HCEC 1CT (cell line): ENCODE results near the gene ARL8A.
"Not testable (repeated sequence)": the region's sequence is repeated elsewhere in the genome, so short reads cannot be mapped to it uniquely, and the experiment has no call there.

Experiments used
- DNase-seq: peaks from one replicate; pipeline ENCODE4 v3.0.0-alpha.2; 2017

Gene ARL8A

GRCh38 chr1:202156590-202156989, 12.1 kb upstream of the ARL8A start:
- no peak for DNase-seq

- no peak for DNase-seq
Measured at GRCh38 chr1:202155478-202156021, 11.0 kb upstream of the ARL8A start.

DNA sequence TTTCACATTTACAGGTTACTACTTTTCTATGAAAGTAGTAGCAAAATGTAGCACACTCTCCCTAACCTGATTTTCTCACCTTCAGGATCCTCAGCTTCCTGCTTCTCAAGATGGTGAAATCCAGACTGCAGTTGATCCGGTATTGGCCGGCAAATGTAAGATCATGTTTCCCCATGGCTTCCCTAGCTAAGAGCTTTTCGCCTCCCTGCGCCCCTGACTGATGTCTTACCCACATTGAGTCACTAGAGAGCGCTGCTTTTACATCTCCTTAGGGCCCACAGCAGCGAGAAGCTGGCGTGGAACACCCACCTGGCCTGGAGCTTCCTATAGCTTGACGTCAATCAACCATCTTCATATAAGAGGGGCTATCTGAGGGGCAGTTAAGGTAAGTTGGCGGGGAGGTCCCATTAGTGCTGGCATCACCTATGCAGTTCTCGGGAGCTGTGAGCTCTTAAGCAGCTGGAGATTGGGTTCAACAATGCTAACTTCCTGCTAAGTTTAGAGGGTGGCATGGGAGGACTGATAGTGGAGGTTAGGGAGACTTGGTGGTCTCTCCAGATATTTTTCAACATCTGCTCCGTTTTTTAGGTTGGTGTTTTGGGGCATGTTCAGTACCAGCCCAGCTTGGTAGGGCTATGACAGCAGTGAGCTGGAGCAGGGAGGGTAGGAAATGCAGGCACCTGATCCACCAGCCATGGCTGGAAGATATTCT, 10.4 kb upstream of the ARL8A start:
- peak; percentile 53 for DNase-seq

- DNase-seq, result no peak
Measured at GRCh38 chr1:202154148-202154765, 9.7 kb upstream of the ARL8A start.

GRCh38 chr1:202153284-202153683, 8.7 kb upstream of the ARL8A start:
- DNase-seq, result no peak

GRCh38 chr1:202152399-202152798, 7.9 kb upstream of the ARL8A start:
- DNase-seq, result no peak

- DNase-seq, result no peak
Measured at GRCh38 chr1:202151045-202151444, 6.5 kb upstream of the ARL8A start.

DNA sequence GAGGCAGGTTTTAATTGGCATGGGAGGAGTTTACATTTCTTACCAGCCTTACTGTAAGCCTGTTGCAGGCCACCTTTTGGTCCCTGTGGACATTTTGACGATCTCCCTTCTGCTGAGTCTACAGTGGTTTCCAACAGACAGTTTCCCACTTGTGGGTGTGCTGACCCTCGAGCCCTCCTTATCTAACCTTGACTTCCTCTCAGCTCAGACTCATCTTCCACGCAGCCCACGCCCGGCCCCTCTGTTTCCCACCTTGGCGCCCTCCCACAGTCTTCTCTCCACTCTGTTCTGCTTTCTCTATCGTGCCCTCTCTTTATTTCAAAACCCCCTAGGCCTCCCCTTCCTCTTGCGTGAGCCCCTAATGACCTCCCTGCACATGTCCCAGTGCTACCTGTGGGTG, 6.1 kb upstream of the ARL8A start:
- DNase-seq, result no peak

- DNase-seq, result no peak
Measured at GRCh38 chr1:202150187-202150586, 5.7 kb upstream of the ARL8A start.

DNA sequence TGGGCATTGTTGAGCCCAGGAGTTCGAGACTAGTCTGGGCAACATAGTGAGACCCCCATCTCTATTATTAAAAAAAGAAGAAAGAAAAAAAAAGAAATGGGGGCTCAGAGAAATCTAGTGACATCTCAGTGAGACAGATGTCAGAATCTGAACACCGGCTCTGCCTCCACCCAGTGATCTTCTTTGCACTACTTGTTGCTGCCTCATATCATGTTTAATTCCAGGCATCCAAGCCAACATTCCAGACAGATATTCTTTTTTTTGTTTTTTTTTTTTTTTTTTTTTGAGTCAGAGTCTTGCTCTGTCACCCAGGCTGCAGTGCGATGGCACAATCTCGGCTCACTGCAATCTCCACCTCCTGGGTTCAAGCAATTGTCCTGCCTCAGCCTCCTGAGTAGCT, 5.0 kb upstream of the ARL8A start:
- no peak for DNase-seq

DNA sequence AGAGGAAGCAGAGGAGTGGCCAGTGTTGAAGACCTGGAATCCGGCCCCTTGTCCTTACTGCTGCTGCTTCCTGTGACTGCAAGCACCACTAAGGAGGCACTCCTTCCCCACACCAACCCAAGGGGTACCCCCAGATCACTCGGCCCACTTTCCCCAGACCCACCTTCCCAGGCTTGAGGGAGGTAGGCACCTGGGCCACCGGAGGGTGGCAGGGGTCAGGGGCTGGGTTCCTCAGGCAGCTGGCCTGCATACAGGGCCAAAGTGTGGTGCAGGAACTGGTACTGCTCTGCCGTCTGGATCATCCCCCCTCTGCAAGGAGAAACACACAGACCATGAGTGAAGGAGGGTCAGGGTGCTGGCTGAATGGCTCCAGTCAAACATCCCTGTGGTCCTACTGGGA, 3.9 kb upstream of the ARL8A start:
- DNase-seq, result no peak

DNA sequence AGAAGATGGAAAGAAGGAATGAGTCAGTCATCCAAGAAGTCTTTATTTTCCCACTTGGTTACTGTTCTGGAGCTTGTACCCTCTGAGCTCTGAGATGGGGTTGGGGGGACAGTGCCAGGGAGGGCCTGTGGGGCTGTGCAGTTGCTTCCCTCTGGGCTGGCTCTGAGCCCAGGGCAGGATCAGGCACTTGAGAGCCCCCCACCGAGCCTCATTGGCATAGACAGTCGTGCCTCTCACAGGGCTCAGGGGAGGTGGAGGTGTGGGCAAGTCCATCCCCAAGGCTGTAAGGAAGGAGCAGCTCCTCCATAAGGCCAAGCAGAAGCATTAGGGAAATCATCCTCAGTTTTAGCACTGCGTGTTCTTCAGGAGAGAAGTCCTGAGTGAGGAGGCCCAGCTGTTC, 2.5 kb upstream of the ARL8A start:
- DNase-seq, result no peak

GRCh38 chr1:202146279-202146678, 1.7 kb upstream of the ARL8A start:
- no peak for DNase-seq

DNA sequence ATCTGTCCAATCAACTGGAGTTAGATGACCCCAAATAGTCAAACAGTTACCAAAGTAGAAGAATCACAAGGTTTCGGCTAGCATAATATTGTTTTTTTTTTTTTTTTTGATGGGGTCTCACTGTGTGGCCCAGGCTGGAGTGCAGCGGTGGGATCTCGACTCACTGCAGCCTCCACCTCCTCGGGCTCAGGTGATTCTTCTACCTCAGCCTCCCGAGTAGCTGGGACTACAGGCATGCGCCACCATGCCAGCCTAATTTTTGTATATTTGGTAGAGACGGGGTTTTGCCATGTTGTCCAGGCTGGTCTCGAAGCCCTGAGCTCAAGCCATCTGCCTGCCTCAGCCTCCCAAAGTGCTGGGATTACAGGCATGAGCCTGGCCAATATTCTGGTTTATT, 1.2 kb upstream of the ARL8A start:
- DNase-seq, result not testable (repeated sequence)

DNA sequence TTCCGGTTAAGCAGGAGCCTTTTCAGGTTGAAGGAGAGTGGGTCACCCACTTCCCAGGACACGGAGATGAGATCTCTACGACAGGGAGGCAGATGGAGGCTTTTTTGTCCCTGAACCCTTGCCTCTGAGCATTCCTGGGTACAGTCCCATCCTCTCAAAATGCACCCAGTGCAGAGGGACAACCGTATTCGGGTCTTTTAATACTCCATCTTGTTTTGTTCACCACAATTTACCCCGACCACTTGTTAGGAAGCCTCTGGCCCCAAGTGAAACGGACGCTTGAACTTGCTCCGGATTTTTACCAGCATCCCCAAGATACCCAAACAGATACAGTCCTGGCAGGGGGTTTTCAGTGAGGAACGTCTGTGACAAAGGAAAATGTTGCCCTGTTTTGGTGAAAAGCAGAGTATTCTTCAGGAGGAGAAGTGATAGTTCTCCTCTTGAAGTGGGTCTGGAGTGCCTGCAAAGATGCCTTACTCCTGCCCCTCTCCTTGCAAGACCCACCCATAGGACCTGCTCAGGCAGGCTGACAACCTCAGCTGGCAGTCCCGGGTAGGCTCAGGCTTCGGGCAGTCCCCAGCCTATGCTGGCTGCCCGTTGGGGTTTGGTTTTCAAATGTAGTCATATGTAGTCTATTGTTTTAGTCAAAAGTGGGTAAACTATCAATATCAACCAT, 669 bp upstream of the ARL8A start:
- no peak for DNase-seq

DNA sequence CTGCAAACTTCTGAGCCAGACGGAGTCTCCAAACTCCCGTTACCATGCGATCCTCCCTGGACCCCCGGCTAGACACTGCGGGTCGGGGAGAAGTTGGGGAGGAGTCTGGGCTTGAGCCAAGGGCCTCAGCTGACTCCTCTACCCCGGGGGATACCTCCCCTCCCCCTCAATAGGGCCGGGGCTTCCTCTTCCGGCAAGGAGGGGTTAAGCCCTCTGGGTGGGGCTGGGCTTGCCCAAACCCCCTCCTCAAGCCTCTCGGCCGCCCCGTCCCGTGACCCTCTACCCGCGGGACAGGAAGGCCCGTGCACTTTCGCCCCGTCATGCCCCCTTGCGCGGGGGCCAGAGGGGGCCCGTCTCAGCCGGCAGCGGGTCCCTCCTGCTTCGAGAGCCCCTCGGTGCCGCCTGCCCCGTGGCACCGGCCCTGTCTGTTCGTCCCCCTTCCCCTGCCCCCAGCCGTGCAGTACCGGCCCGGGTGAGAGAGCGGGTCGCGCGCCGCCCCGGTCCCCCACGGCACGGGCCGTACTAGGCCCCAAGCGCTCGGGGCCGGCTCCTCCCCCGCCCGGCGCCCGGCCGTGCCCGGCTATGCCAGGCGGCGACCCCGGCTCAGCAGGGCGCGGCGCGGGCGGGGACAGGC, 652 bp downstream of the ARL8A start:
- no peak for DNase-seq

GRCh38 chr1:202143011-202143767, 1.3 kb downstream of the ARL8A start:
- DNase-seq, result no peak

GRCh38 chr1:202141468-202141867, 3.1 kb downstream of the ARL8A start:
- DNase-seq, result not testable (repeated sequence)

GRCh38 chr1:202140833-202141232, 3.7 kb downstream of the ARL8A start:
- no peak for DNase-seq

DNA sequence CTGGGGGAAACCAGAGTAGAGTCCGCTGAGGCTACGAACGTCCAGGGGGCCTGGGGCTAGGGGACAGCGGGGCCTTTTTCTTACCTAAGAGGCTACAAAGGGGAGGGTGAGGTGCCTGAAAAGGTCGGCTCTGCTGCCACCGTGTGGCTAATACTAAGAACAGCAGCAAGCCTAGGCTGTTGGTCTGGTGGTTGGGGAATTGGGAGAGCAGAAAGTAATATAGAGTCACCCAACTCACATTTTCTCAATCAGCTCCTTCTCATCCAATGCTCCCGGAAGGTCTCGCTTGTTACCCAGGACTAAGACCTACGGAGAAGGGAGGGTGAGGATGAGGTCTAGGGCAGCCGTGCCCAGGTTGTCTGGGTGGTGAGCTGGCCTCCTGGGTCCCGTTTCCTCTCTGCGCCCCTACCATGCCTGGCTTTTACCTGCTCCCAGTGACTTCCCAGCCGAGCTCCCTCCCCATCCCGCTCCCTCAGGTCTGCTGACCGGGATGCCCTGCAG, 9.3 kb downstream of the ARL8A start:
- DNase-seq, result peak; percentile 55

DNA sequence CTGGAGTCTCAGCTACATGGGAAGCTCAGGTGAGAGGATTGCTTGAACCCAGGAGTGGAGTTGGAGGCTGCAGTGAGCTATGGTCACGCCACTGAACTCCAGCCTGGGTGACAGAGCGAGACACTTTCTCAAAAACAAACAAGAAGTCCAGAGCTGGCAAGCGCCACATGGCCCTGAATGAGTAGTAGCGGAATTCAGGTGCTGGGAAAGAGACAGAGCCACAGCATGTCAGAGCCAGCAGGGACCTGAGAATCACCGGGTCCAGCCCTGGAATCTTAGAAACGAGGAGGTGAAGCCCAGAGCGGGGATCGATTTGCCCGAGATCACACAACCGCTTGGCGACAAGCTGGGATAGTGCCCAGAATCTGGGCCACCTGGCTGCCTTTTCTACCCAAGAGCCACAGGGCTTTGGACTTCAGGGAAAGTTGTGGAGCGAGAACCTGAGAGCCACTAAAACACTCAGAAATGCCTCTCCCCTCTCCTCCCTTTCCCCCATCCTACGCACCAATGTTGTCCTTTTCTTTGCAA, 9.8 kb downstream of the ARL8A start:
- DNase-seq, result no peak

DNA sequence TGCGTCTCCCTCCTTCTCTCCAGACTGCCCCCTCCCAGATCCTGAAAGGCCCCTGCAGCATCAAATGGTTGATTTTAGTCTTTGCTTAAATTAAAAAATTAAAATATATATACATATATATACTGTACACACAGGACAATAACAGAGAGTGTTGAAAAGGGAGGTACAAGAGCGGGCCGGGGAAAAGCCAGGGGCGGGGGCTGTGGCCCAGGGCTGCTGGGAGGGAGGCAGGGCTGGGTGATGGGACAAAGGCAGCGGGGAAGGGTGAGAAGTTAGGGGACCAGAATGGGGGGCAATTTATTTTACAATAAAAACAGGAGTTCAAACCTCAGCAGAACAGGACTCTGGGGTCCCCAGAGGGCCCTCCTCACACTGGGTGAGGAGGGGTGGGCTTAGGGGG, 10.5 kb downstream of the ARL8A start:
- DNase-seq, result no peak
